HL-60/S4 (cell line): ENCODE measurements around the gene ZNF83.
"Not testable (repeated sequence)": the region's sequence is repeated elsewhere in the genome, so short reads cannot be mapped to it uniquely, and the experiment has no call there.

Experiments used
- in situ Hi-C: fragments of 300-500 bp; cut with MboI; formaldehyde crosslinking; loops from 2 replicates; pipeline ENCODE4 v1.14.3; 2022; ENCODE audit warnings: low sequenced_read_pairs

ZNF83 gene

DNA sequence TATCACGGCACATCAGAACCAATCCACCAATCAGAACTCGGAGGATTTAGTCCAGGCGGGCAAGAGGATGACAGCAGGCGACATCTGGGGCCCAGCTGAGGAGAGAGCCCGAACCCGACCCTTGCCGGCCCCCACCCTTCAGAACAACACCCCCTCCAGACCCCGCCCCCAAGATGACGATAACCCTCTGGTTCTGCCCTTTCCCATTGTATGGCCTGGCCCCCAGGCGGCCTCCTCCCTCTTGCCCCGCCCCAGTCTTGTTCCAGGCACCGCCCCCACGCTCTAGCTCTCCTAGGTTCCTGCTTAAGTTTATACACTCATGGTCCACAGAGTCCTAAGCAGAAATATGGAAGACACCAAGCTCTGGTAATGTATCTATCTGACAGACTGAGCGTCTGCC is 2.8 kb upstream of the ZNF83 start:
- in situ Hi-C loops: no loop called here

DNA sequence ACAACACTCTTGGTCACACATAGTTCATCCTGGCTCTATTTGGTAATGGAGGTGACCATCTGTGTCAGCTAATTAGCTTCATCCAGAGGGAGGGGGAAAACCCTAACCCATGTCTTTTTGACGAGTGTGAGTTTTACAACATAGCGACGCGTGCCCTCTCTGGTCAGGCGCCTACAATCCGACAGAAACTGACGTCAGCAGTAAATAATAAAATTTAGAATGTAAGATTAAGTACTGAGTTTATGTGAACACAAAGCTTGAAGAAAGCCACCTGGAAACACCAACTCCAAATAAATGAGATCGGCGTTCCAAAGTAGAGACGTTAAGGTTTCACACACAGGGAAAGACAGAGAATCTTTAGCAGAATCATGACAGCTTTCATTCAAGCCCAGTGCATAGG is 1.8 kb upstream of the ZNF83 start:
- in situ Hi-C loops: no loop called here

GRCh38 chr19:52638601-52639000 is 446 bp upstream of the ZNF83 start:
- in situ Hi-C loops: no loop called here

- in situ Hi-C loops: no loop called here
Observed at GRCh38 chr19:52635786-52636570, 2.2 kb downstream of the ZNF83 start.

- in situ Hi-C loops: not testable (repeated sequence)
Observed at GRCh38 chr19:52627441-52627840, 10.7 kb downstream of the ZNF83 start.

DNA sequence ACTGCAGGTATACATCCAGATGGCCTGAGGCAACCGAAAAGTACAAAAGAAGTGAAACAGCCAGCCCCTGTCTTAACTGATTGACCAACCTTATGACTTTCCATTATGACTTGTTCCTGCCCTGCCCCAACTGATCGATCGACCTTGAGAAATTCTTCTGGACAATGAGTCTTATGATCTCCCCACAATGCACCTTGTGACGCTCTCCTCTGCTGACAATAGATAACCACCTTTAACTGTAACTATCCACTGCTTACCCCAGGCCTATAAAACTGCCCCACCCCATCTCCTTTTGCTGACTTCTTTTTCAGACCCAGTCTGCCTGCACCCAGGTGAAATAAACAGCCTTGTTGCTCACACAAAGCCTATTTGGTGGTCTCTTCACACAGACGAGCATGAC is 11.2 kb downstream of the ZNF83 start:
- in situ Hi-C loops: no loop called here

- in situ Hi-C loops: no loop called here
Observed at GRCh38 chr19:52622261-52622660, 15.9 kb downstream of the ZNF83 start.

DNA sequence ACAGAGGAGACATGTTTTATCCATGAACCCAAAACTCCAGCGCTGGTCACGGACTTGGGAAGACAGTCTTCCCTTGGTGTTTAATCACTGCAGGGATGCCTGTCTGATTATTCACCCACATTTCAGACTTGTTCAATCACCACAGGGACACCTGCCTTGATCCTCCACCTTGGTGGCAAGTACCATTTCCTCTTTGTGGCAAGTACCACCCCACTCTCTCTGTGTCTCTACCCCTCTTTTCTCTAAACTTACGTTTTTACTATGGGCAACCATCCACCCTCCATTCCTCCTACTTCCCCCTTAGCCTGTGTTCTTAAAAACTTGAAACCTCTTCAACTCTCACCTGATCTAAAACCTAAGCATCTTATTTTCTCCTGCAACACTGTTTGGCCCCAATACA is 16.8 kb downstream of the ZNF83 start:
- in situ Hi-C loops: no loop called here

DNA sequence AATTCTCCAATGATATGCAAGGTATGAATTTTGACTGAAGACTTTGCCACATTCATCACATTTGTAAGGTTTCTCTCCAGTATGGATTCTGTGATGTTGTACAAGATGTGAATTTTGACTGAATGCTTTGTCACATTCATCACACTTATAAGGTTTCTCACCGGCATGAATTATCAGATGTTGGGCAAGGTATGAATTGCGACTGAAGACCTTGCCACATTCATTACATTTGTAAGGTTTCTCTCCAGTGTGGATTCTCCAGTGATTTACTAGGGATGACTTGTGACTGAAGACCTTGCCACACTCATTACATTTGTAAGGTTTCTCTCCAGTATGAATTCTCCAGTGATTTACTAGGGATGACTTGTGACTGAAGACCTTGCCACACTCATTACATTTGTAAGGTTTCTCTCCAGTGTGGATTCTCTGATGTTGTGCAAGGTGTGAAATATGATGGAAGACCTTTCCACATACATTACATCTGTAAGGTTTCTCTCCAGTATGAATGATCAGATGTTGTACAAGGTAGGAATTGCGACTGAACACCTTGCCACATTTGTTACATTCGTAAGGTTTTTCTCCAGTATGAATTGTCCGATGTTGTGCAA is 24.8 kb downstream of the ZNF83 start:
- in situ Hi-C loops: no loop called here

DNA sequence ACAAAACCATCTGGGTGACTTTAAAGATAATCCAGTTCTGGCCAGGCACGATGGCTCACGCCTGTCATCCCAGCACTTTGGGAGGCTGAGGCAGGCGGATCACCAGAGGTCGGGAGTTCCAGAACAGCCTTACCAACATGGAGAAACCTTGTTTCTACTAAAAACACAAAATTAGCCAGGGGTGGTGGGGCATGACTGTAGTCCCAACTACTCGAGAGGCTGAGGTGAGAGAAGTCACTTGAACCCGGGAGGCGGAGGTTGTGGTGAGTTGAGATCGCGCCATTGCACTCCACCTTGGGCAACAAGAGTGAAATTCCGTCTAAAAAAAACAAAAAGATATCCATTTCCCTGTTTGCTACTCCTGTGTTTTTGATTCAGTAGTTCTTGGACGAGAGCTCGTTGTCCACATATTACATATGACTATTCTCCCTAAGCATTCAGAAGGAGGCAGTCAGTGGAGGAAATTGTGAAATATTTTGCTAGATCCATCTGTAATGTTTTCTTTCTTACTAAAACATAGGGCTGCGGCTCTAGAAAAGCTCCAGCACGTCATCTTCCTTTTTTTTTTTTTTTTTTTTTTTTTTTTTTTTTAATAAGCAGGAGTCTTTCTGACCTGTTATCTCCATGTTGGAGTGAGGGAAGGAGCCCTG is 34.5 kb downstream of the ZNF83 start:
- in situ Hi-C loops: no loop called here

- in situ Hi-C loops: no loop called here
Observed at GRCh38 chr19:52602941-52603340, 35.2 kb downstream of the ZNF83 start.

GRCh38 chr19:52601974-52602366 is 36.2 kb downstream of the ZNF83 start:
- in situ Hi-C loops: not testable (repeated sequence)

GRCh38 chr19:52601025-52601973 is 36.9 kb downstream of the ZNF83 start:
- in situ Hi-C loops: no loop called here

GRCh38 chr19:52600639-52601024 is 37.5 kb downstream of the ZNF83 start:
- in situ Hi-C loops: no loop called here

DNA sequence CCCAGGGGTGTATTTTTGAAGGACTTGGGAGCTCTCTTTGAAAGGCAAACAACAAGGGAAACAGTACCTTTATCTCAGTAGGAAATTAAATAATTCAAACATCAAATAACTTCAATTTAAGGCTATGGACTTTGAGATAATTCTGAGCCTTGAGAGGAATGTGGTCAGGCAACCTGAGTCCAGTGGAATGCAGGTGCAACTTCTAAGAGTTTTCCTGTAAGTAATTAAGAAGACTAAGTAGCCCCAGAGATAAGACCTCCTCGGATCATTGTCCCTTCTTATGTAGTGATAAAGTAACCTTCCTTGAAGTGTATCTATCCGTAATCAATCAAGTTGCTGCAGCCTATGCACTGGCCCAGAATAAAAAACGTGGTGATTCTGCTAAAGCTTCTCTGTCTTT is 38.9 kb downstream of the ZNF83 start:
- in situ Hi-C loops: no loop called here

GRCh38 chr19:52593441-52593840 is 44.7 kb downstream of the ZNF83 start:
- in situ Hi-C loops: not testable (repeated sequence)

DNA sequence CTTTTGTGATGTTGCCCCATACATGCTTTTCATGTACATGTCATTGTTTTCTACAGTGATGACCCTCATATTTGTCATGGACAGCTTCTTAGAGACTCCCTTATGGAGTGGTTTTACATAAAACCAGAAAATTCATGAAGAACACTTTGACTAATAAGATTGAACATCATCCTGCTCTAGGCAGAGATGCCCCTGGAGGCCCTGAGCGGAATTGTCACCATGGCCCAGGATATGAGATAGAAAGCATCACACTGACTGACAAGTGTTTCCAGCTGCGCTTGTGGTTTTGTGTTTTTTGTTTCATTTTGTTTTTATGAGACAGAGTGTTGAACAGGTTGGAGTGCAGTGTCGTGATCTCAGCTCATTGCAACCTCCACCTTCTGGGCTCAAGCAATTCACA is 45.9 kb downstream of the ZNF83 start:
- in situ Hi-C loops: no loop called here

- in situ Hi-C loops: no loop called here
Observed at GRCh38 chr19:52590728-52591127, 47.4 kb downstream of the ZNF83 start.

DNA sequence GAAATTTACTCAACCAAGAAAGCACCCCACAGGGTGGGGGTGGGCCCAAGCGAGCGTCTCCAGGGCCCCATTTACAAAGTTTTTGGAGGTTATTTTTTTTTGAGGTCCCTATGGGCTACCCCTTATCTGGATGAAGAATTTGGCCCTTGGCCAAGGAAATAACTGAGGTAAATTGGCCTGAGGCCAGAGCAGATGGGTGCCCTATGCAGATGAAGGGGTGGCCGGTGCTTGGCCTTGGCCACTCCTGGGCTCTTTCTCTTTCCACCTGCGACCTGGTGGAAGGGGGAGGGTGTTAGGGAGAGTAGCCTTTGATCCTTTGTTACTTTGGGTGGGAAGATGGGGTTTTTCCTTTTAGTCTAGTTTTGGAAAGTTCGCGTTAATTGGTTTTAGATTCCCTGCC is 52.6 kb downstream of the ZNF83 start:
- in situ Hi-C loops: no loop called here

DNA sequence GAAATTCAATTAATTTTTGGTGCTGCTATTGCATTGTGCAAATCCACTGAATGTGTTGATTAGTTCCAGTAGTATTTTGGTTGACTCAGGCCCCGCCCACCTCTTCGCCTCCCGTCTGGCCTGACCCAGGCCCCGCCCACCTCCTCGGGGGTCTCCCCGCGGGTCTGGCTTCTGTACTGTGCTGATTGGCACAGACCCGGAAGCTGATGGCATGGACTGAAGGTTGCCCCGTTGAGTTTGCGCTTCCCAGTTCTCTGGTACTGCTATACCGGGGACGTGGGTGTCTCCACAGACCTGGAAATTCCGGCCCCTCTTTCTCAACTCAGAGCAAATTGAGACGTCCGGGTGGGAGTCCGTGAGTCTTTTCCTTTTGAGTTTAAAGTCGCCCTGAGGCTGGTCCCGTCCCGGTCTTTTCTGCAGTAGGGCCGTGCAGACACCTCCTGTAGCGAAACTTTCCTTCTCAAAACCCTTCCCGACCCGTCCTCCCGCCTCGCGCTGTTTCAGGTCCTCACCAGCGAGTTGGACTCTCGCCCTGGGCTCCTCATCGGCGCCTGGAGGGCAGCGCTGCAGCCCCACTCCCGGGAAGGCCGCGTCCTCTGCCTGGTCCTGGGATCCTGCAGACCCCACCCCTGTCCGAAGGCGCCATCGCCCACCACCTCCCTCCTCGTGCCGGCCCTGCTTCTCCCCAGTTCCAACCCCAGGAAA is 53.3 kb downstream of the ZNF83 start:
- in situ Hi-C loops: no loop called here
